Measurements from ENCODE around the gene IBSP.

DNA sequence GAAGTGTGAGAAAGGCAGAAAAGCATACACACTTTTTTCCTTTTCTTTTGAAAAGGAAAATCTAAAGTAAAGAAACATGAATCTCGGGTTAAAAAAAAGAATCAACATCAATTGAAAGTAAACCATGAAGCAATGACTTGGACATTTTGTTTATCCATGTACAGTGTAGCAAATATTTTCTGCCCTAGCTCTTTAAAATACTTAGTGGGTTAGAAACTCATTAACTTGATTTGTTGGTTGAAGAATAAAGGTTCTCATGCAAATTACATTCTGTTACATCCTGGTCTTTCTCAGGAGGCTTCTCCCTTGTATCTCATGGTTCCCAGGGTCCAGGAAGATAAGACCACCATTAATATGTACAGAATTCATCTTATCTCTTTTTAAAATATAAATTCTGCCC is 24.4 kb downstream of the IBSP start:
- TF ChIP-seq, protein P1, sequence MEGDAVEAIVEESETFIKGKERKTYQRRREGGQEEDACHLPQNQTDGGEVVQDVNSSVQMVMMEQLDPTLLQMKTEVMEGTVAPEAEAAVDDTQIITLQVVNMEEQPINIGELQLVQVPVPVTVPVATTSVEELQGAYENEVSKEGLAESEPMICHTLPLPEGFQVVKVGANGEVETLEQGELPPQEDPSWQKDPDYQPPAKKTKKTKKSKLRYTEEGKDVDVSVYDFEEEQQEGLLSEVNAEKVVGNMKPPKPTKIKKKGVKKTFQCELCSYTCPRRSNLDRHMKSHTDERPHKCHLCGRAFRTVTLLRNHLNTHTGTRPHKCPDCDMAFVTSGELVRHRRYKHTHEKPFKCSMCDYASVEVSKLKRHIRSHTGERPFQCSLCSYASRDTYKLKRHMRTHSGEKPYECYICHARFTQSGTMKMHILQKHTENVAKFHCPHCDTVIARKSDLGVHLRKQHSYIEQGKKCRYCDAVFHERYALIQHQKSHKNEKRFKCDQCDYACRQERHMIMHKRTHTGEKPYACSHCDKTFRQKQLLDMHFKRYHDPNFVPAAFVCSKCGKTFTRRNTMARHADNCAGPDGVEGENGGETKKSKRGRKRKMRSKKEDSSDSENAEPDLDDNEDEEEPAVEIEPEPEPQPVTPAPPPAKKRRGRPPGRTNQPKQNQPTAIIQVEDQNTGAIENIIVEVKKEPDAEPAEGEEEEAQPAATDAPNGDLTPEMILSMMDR (IDR thresholded peaks at IDR 0.05): no peak
- no peak for TF ChIP-seq POLR2A (IDR thresholded peaks at IDR 0.05)
- no peak for TF ChIP-seq POLR2AphosphoS5 (IDR thresholded peaks at IDR 0.05; ENCODE audit: insufficient read depth in 1 of 2, low read depth in 1 of 2)

Measured in vagina (tissue), 2 donors.